Gastroesophageal sphincter (tissue), 4 donors: ENCODE results near the gene HSPA14. TPM values are rescaled to one million over a fixed set of nuclear protein-coding genes. Genes with fewer than 3 reads are reported as not detected.

Source experiments
- ATAC-seq: fragments of 150-250 bp; one replicate; pipeline ENCODE4 v1.9.1; 2016; ENCODE audit warnings: mild to moderate bottlenecking, moderate library complexity
- H3K27ac ChIP-seq, 4 donors: fragments of 200-600 bp; sonication (generic) in 3 of 4; 1 replicate in 3 of 4; 2 replicates in 1 of 4; pipeline ENCODE4 v1.5.1; 2016 to 2019
- H3K27me3 ChIP-seq: fragments of 200-600 bp; sonication (generic); one replicate; pipeline ENCODE4 v1.5.1; 2019
- H3K36me3 ChIP-seq, 2 donors: fragments of 200-600 bp; sonication (generic); one replicate each; pipeline ENCODE4 v1.5.1; 2019; ENCODE audit warnings: control low read depth in 1 of 2
- H3K4me1 ChIP-seq, 3 donors: fragments of 200-600 bp; sonication (generic); 1 replicate in 2 of 3; 2 replicates in 1 of 3; pipeline ENCODE4 v1.5.1; 2016 to 2019; ENCODE audit warnings: control low read depth in 2 of 3
- H3K4me3 ChIP-seq, 2 donors: fragments of 200-600 bp; sonication (generic); one replicate each; pipeline ENCODE4 v1.5.1; 2019; ENCODE audit warnings: mild to moderate bottlenecking in 1 of 2, moderate library complexity in 1 of 2
- H3K9me3 ChIP-seq, 3 donors: fragments of 200-600 bp; sonication (generic); one replicate each; pipeline ENCODE4 v1.5.1; 2017 to 2019; ENCODE audit warnings: control low read depth in 2 of 3
- EP300 ChIP-seq: sonication (generic); formaldehyde crosslinking; IDR thresholded peaks from one replicate; pipeline ENCODE4 v1.6.1; 2017; ENCODE audit warnings: antibody characterized with exemption, mild to moderate bottlenecking
- POLR2A ChIP-seq, 2 donors: fragments of 450-650 bp; IDR thresholded peaks; one replicate each; pipeline ENCODE4 v1.6.1; 2017; ENCODE audit warnings: antibody characterized with exemption in 2 of 2, mild to moderate bottlenecking in 2 of 2, moderate library complexity in 1 of 2
- POLR2AphosphoS5 ChIP-seq: sonication (generic); formaldehyde crosslinking; IDR thresholded peaks from one replicate; pipeline ENCODE4 v1.6.1; 2017; ENCODE audit warnings: antibody characterized with exemption
- WGBS, 2 donors: methylation state at CpG; one replicate each; pipeline ENCODE4 v1.1.5; 2018; ENCODE audit warnings: low coverage in 1 of 2; 5-methylcytosine and 5-hydroxymethylcytosine counted together
- total RNA-seq, 4 donors: library from RNA; depleted of rRNA; stranded (reverse); fragments of >200 nt; gene quantifications; one replicate each; pipeline ENCODE4 v1.1.0, GENCODE V29; 2016
- TF ChIP-seq, protein P1 (sequence below), 4 experiments: fragments of 200-600 bp in 2 of 4; fragments of 450-650 bp in 2 of 4; sonication (generic) in 1 of 4; IDR thresholded peaks; one replicate each; pipeline ENCODE4 v1.5.1; 2017 to 2019; ENCODE audit warnings: antibody characterized with exemption in 4 of 4, mild to moderate bottlenecking in 2 of 4, moderate library complexity in 2 of 4

The HSPA14 gene
- total RNA-seq, 4 donors from 2014 or later, result 4.8 to 15.1 (median 9.9) TPM

DNA sequence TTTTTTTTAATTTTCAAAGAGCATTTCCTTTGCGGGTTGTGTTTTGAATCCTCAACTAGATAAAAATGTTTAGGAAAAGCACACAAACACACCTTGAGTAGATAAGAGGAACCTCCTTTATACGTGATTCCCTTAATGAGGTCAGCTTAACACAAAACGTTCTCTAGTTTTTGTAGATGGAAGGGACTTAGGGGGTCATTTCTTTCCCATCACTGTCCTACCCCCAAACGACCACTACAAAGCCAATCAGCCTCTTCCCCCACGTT, 41.8 kb downstream of the HSPA14 start:
- H3K4me3 ChIP-seq, result peak overlapping the region in 1 of 2 donors; percentile 98
- WGBS, 2 donors, result 0 to 2% methylated on average over 1 to 5 of the region's 5 CpGs
- TF ChIP-seq, protein P1, sequence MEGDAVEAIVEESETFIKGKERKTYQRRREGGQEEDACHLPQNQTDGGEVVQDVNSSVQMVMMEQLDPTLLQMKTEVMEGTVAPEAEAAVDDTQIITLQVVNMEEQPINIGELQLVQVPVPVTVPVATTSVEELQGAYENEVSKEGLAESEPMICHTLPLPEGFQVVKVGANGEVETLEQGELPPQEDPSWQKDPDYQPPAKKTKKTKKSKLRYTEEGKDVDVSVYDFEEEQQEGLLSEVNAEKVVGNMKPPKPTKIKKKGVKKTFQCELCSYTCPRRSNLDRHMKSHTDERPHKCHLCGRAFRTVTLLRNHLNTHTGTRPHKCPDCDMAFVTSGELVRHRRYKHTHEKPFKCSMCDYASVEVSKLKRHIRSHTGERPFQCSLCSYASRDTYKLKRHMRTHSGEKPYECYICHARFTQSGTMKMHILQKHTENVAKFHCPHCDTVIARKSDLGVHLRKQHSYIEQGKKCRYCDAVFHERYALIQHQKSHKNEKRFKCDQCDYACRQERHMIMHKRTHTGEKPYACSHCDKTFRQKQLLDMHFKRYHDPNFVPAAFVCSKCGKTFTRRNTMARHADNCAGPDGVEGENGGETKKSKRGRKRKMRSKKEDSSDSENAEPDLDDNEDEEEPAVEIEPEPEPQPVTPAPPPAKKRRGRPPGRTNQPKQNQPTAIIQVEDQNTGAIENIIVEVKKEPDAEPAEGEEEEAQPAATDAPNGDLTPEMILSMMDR (IDR thresholded peaks at IDR 0.05), result no peak
- TF ChIP-seq POLR2A (IDR thresholded peaks at IDR 0.05), result no peak
- TF ChIP-seq POLR2AphosphoS5, result no peak
- no peak for TF ChIP-seq EP300

DNA sequence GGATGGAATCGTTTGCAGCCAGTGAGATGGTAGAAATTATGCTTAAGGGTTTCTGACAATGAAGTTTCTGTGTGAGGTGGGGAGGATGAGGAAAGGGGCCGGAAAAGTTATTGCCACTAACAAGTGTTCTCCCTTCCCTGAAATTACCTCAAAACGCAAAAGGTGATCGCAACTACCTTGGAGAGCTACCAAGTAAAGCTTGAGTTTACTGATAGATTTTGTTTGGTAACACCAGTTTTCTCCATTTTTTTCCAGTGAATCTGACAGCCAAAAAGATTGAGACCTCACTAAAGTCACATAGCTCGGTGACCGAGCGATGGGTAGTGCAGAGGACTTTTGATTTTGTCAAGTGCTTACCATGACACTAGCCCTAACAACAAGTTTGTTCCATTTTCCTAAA, 42.1 kb downstream of the HSPA14 start:
- H3K4me3 ChIP-seq, result peak overlapping the region in 1 of 2 donors; percentile 98
- ATAC-seq, result no peak
- TF ChIP-seq POLR2AphosphoS5 (no peak), EP300 (no peak), POLR2A (IDR thresholded peaks at IDR 0.05) (no peak)
- TF ChIP-seq, protein P1 (IDR thresholded peaks at IDR 0.05), result no peak
- H3K9me3 ChIP-seq, result no peaks in the 10 kb centered on the region
- H3K27me3 ChIP-seq, result no peaks in the 10 kb centered on the region
- 60 to 73% methylated on average over 7 of the region's 7 CpGs for WGBS, 2 donors
- H3K36me3 ChIP-seq, result no peaks in the 10 kb centered on the region
- H3K4me1 ChIP-seq, result peaks cover 0 to 35% (median 8%) of the 10 kb centered on the region in 3 donors
- H3K27ac ChIP-seq, result no peak overlapping the region

More for the DNA sequence above, 41.8 kb downstream of the HSPA14 start:
- peaks cover 0 to 35% (median 8%) of the 10 kb centered on the region in 3 donors for H3K4me1 ChIP-seq
- H3K36me3 ChIP-seq, result no peaks in the 10 kb centered on the region
- no peak for ATAC-seq
- no peak overlapping the region for H3K27ac ChIP-seq
- no peaks in the 10 kb centered on the region for H3K27me3 ChIP-seq
- no peaks in the 10 kb centered on the region for H3K9me3 ChIP-seq

DNA sequence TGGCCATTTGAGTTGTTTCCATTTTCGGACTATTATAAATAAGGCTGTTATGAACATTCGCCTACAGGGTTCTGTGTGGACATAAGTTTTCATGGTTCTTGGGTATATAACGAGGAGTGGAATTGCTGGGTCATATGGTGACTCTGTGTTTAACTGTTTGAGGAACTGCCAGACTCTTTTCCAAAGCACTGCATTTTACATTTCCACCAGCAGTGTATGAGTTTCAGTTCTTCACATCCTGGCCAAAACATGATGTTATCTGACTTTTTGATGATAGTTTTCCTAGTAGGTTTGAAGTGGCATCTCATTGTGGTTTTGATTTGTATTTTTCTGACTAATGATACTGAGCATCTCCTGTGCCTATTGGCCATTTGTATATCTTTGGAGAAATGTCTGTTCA, 46.0 kb downstream of the HSPA14 start:
- H3K27ac ChIP-seq, result no peak overlapping the region
- peaks cover 0 to 13% (median 3%) of the 10 kb centered on the region in 3 donors for H3K4me1 ChIP-seq
- no peak overlapping the region for H3K4me3 ChIP-seq
- TF ChIP-seq EP300 (no peak), POLR2AphosphoS5 (no peak), POLR2A (IDR thresholded peaks at IDR 0.05) (no peak)
- TF ChIP-seq, protein P1 (IDR thresholded peaks at IDR 0.05), result no peak
- H3K36me3 ChIP-seq, result no peaks in the 10 kb centered on the region
- H3K27me3 ChIP-seq, result no peaks in the 10 kb centered on the region
- no peak for ATAC-seq
- 93% methylated on average over 3 of the region's 3 CpGs for WGBS, 2 donors
- no peaks in the 10 kb centered on the region for H3K9me3 ChIP-seq

DNA sequence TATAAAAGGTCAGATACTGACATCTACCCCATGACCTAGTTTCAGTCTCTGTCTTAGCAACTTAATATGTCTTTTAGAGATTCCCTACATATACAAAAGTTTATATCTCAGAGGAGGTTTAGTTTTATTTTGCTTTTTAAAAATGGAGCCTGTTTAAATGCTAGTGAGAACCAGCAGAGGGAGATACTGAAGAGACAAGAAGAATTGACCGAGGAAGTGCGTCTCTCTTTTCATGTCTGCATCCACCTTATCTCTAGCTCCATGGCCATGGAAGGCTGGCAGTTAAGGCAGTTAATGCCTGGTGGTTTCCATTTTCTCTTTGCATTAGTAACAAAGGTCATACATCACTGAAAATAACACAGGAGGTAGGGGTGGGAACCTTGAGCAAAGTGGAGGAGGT, 51.2 kb downstream of the HSPA14 start:
- WGBS, 2 donors, result 79 to 100% methylated on average over 1 to 2 of the region's 2 CpGs
- H3K9me3 ChIP-seq, result no peaks in the 10 kb centered on the region
- no peak for ATAC-seq
- H3K36me3 ChIP-seq, result no peaks in the 10 kb centered on the region
- H3K27ac ChIP-seq, result no peak overlapping the region
- no peaks in the 10 kb centered on the region for H3K4me1 ChIP-seq
- TF ChIP-seq POLR2A (IDR thresholded peaks at IDR 0.05), result no peak
- TF ChIP-seq, protein P1 (IDR thresholded peaks at IDR 0.05), result no peak
- TF ChIP-seq POLR2AphosphoS5, result no peak
- no peak for TF ChIP-seq EP300
- H3K4me3 ChIP-seq, result no peak overlapping the region
- H3K27me3 ChIP-seq, result no peaks in the 10 kb centered on the region

DNA sequence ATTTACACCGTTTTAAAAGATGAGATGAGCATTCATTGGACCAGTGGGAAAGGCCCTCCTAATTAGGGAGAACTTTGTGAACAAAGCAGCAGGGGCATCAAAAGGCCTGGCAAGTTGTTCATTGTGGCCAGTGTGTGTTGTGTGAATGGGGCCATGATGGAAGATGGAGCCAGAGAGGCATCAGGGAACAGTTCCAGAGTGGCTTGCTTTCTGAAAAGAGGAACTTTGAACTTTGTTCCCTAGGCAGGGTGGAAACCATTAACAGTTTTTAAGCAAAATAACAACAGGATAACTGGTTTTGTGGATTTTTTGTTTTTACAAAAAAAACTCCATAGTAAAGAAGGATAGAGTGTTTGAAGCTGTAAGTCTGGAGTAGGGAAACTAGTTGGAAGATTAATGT, 53.0 kb downstream of the HSPA14 start:
- Histone ChIP-seq H3K9me3 (no peaks in the 10 kb centered on the region), H3K27me3 (no peaks in the 10 kb centered on the region), H3K4me3 (no peak overlapping the region), H3K4me1 (no peaks in the 10 kb centered on the region), H3K36me3 (no peaks in the 10 kb centered on the region), H3K27ac (no peak overlapping the region)
- WGBS, 2 donors, result 71 to 100% methylated on average over 1 of the region's 1 CpG
- TF ChIP-seq POLR2AphosphoS5, result no peak
- no peak for TF ChIP-seq POLR2A (IDR thresholded peaks at IDR 0.05)
- TF ChIP-seq, protein P1 (IDR thresholded peaks at IDR 0.05), result no peak
- no peak for TF ChIP-seq EP300
- ATAC-seq, result no peak
